ENCODE data around the gene DYNLRB1.

DNA sequence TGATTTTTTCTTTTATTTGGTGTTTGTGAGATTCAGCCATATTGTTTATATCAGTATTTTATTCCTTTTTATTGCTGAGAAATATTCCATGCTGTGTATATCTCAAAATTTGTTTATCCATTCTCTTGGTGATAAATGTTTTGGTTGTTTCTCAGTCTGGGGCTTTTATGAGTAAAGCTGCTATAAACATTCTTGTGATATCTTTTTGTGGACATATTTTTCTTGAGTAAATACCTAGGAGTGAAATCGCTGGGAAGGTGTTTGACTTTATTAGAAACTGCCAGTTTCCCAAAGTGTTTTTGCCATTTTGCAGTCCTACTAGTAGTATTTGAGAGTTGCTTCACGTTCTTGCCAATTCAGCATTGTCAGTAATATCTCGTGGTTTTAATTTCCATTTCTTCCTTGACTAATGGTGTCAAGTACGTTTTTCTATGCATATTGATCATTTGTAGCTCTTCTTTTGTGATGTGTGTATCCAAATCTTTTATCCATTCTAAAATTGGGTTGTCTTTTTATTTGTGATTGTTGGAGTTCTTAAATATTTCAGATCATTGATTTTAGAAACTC is 31.1 kb upstream of the DYNLRB1 start:
- TF ChIP-seq, protein P1, sequence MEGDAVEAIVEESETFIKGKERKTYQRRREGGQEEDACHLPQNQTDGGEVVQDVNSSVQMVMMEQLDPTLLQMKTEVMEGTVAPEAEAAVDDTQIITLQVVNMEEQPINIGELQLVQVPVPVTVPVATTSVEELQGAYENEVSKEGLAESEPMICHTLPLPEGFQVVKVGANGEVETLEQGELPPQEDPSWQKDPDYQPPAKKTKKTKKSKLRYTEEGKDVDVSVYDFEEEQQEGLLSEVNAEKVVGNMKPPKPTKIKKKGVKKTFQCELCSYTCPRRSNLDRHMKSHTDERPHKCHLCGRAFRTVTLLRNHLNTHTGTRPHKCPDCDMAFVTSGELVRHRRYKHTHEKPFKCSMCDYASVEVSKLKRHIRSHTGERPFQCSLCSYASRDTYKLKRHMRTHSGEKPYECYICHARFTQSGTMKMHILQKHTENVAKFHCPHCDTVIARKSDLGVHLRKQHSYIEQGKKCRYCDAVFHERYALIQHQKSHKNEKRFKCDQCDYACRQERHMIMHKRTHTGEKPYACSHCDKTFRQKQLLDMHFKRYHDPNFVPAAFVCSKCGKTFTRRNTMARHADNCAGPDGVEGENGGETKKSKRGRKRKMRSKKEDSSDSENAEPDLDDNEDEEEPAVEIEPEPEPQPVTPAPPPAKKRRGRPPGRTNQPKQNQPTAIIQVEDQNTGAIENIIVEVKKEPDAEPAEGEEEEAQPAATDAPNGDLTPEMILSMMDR (IDR thresholded peaks at IDR 0.05) = no peak
- TF ChIP-seq POLR2A (IDR thresholded peaks at IDR 0.05) = no peak

Data from thyroid gland (tissue), 4 donors.